Mucosa of gallbladder (tissue), 1 donor: ENCODE results near the gene UTS2R. TPM values are rescaled to one million over a fixed set of nuclear protein-coding genes. Genes with fewer than 3 reads are reported as not detected.
"Not testable (repeated sequence)": the region's sequence is repeated elsewhere in the genome, so short reads cannot be mapped to it uniquely, and the experiment has no call there.

Source experiments
- DNase-seq: peaks from one replicate; pipeline ENCODE4 v3.0.0-alpha.2; 2020; ENCODE audit warnings: low spot score
- total RNA-seq: library from RNA; stranded (reverse); gene quantifications from one replicate; pipeline ENCODE4 v1.2.1, GENCODE V29; 2021
- donor health status: DM: no; HTN: no; CAD: no.

UTS2R gene
- total RNA-seq, 1 donor from 2014 or later, result not detected

DNA sequence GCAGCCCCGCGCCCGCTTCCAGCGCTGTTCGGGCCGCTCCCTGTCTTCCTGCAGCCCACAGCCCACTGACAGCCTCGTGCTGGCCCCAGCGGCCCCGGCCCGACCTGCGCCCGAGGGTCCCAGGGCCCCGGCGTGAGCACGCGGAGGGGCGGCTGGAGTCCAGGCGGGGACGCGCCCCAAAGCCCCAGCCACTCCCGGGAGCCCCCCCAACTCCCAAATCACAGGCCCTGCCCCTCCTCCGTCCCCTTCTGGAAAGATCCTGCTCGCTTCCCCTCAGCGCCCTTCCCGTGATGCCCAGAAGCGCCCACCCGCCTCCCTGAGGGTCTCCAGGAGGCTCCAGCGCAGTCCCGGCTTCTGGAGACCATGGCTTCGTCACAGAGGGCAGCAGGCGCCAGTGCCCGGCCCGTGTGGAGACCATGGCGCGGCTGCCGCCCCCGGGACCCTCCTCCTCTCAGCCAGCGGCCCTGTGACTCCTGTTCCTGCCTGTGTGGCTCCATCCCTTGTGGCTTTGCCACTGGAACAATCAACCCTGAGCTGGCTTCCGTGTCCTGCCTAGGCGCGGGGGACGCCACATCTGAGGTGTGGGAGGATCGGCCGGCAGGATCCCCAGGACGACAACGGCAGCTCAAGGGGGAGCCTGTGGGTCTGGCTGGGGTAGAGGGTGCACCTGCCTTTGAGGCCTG lies 3.9 kb downstream of the UTS2R start:
- DNase-seq, result no peak

- no peak for DNase-seq
These were observed 4.6 kb downstream of the UTS2R start for GRCh38 chr17:82376042-82376730.

GRCh38 chr17:82377294-82377693 lies 5.7 kb downstream of the UTS2R start:
- not testable (repeated sequence) for DNase-seq

DNA sequence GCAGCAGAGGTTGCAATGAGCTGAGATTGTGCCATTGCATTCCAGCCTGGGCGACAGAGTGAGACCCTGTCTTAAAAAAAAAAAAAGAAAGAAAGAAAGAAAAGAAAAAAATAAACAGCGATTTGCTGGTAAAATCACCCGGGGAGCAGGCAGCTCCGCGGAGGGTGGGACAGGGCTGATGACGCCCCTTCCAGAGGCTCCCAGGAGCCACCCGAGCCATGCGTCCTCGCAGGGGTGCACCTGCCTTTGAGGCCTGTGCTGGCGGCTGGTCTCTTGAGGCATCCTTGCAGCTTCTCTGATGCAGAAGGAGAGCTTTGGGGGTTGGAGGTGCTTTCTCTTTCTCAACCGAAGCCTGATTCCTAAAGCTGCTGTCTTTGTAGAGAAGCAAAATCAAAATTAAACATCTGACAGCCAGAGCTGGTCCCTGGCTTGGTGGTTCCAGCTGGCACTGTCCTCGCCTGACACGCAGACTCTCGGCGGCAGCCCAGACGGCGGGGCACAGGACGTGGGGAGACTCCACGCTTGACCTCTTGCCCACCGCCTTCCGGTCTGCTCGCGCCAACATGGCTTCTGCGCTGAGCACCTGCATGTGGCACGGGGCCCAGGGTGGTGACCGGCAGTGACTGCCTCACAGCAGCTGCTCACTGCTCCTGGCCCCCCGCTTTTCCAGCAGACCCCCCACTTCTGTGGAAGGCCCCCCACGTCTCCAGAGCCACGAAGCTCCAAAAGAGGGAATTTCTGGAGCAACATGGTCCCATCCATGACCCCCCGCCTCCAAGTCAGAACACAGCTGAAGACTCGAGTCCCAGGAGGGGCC lies 6.6 kb downstream of the UTS2R start:
- DNase-seq, result no peak

DNA sequence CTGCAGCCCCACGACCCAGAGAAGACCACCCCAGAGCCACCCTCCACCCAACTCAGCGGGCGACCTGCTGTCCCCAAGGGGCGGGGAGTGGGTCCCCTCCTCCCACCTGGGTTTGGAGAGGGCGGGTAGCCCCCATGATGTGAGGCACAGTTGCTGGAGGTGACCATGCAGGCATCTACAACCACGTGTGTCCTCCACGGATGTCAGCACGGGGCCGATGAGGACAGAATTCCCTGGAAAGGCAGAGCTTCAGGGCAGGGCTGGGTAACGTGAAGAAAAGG lies 7.1 kb downstream of the UTS2R start:
- DNase-seq, result no peak

GRCh38 chr17:82380860-82381702 lies 9.5 kb downstream of the UTS2R start:
- no peak for DNase-seq

DNA sequence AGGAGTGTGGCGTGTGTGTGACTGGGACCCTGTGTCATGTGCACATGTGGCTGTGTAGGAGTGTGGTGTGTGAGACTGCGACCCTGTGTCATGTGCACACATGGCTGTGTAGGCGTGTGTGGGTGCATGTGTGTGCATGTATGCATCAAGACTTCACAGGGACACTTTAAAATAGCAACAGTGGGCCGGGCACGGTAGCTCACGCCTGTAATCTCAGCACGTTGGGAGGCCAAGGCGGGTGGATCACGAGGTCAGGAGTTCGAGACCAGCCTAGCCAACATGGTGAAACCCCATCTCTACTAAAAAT lies 10.1 kb downstream of the UTS2R start:
- DNase-seq, result not testable (repeated sequence)

GRCh38 chr17:82382220-82382932 lies 10.8 kb downstream of the UTS2R start:
- not testable (repeated sequence) for DNase-seq

DNA sequence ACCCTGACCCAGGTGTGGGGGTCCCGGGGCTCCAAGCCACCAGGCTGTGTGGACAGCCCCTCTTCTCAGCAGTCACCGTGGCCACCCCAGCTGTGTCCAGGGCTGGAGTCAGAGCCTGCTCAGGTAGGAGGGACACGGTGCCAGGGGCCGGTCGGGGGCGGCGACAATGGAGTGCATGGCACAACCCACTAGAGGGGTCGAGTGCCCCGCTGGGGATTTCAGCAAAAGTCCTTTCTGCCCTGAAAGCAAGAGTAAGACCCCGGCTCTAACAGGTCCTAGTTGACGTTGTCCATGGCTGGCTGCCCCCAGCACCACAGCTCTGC lies 11.3 kb downstream of the UTS2R start:
- DNase-seq, result no peak

GRCh38 chr17:82383411-82383810 lies 11.8 kb downstream of the UTS2R start:
- DNase-seq, result no peak

DNA sequence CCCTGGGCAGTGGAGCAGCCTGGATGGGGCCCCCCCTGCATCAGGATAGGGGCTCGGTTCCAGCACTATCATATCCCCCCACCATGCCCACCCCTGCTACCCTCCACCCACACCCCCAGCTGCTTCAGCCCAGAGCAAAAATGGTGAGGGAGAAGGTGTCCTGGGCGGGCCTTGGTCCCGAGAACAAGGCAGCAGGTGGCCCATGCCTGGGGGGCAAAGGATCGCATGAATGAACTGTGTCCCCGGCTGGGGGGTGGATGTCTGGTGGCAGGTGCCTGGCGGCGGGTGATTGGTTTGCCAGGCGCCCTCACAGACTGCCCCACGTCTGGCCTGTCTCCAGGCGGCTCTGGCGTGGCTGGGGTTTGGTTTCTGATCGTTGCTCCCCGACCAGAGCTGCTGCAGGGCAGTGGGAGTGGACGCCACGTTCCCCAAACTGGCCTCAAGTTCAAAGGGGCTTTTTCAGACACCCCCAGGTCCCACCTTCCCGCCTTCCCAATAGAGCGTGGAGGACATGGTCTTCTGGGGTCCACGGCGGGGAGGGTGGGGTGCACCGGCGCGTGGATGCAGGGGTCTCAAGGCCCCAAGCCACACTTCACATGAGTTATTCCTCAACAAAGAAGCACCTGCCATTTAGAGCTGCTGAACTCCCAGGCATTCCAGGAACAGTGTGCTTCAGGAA lies 12.6 kb downstream of the UTS2R start:
- no peak for DNase-seq

DNA sequence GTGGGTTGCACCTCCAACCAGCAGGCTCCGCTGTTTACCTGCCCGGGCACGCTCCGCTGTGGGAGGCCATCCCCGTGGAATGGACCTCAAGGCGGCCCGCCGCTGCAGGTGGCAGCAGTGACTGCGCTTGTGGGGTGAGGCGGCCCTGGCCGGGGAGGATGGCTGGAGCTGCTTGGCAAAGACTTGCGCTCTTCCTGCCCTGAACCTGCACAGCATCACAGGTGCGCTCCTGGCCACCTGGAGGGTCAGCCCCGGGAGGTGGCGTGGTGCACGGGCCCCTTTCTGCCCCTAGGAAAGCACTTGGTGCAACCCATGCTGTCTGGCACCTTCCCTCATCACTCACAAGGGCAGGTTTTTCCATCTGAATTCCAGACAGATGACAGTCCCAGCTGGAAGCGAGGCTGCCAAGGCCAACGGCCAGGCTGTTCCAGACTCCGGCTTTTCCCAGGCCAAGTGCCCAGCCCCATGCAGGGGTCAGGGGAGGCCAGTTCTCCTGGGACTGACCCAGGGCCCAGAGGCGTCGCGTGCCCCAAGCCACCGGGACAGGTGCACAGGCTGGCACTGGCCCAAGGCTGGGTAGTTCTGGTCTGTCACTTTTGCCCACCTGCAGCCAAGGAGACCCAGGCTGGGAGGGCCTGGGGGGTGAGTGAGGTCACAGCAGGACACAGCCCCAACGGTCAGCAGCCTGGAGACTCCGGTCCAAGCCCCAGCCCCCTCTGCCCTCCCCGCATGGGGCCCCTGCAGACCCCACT lies 13.3 kb downstream of the UTS2R start:
- peak; percentile 53 for DNase-seq

- no peak for DNase-seq
These were observed 14.1 kb downstream of the UTS2R start for GRCh38 chr17:82385559-82386254.

DNA sequence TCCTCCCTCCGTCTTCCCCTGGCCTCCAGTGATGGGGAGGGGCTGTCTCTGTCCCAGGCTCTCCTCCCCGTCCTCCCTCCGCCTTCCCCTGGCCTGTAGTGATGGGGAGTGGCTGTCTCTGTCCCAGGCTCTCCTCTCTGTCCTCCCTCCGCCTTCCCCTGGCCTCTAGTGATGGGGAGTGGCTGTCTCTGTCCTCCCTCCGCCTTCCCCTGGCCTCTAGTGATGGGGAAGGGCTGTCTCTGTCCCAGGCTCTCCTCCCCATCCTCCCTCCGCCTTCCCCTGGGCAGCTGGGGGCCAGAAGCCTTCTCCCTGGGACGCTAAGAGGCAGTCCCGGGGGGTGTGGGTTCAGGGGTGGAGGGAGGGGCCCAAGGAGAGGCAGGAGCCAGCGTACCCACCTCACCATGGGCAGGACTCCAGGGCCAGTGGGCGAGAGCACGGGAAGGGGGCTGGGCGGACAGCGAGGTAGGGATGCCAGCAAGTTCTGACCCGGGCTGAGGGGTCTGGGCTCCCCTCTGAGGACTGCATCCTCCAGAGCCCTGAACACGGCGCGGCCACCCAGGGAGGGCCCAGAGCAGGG lies 14.8 kb downstream of the UTS2R start:
- DNase-seq, result no peak

DNA sequence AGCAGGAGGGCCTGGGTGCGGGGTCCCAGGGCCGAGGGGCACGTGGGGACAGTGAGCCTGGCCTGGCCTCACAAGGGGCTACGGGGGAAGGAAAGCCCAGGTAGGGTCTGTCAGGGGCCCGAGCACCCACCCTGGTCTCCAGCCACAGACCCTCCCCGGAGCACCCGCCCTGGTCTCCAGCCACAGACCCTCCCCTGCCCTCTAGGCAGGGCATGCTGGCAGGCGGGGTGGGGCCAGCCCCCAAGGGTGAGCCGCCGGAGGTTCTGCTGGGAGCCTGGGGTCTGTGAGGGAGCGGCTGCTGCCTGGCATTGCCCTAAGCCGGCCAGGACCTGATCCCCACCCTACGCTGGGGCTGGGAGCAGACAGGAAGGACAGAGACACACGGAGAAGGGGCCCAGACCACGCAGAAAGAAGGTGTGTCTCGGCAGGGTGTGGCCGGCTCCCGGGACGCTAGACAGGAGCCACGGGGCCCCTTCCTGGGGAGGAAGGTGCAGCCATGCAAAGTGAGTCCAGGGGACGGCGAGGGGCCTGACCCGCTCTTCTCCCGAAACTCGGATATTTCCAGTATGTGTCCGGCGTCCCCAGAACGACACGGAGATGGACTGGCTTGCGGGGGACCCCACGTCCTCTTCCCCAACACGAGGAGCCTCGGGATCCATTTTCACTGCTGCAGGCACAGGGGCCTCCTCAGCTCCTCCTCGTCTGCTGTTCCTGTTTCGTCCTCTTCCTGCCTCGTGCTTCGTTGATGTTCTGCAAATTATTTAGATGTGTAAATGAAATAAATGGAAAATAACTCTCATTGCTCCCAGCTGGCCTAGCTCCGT lies 15.5 kb downstream of the UTS2R start:
- DNase-seq, result no peak

GRCh38 chr17:82387705-82388106 lies 16.1 kb downstream of the UTS2R start:
- DNase-seq, result no peak

GRCh38 chr17:82388223-82388921 lies 16.8 kb downstream of the UTS2R start:
- DNase-seq, result no peak

DNA sequence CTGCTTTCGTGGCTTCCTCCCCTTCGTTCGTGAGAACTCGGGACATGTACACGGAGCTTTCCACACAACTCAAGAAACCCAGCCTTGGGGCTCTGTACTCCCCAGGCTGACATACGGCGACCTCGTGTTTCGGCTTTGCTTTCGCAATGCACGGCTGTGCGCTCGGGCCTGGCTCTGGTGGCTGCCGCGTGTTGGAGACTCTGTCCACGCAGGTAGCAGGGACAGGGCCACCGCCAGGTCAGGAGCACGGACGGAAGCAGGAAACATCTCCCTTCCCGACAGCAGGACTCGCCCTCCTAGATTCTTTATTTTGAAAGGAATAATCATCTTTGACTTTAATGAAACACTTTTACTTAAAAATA lies 17.3 kb downstream of the UTS2R start:
- DNase-seq, result no peak
